HG03342 (cell line): ENCODE data around the gene TMEM127.
A peak's percentile ranks its signal among the peaks of the same experiment; 100 is the strongest.
"Not testable (repeated sequence)": the region's sequence is repeated elsewhere in the genome, so short reads cannot be mapped to it uniquely, and the experiment has no call there.

Experiments used
- ATAC-seq: cut with Tn5 transposase; IDR thresholded peaks from one replicate; pipeline ENCODE4 v1.9.1; 2021; ENCODE audit warnings: mild to moderate bottlenecking, moderate library complexity; ENCODE audit not compliant: unreplicated experiment

Gene TMEM127

GRCh38 chr2:96265840-96266679, at the start of gene TMEM127, which contains the start of gene CIAO1:
TMEM127 (minus strand) TSS chr2:96265997; CDS start chr2:96265381, 616 bp downstream.
CIAO1 (plus strand) TSS chr2:96266225; CDS start chr2:96266351, 126 bp downstream.
- peak; percentile 91 for ATAC-seq

- ATAC-seq, result no peak
Observed at GRCh38 chr2:96315005-96315399, 49.2 kb upstream of the TMEM127 start.

GRCh38 chr2:96308248-96308647, 42.5 kb upstream of the TMEM127 start:
- no peak for ATAC-seq

GRCh38 chr2:96306370-96306769, 40.6 kb upstream of the TMEM127 start:
- ATAC-seq, result no peak

GRCh38 chr2:96305979-96306308, 40.1 kb upstream of the TMEM127 start:
- no peak for ATAC-seq

- peak; percentile 87 for ATAC-seq
Observed at GRCh38 chr2:96305091-96305978, 39.5 kb upstream of the TMEM127 start, which contains the start of gene SNRNP200. SNRNP200 (minus strand) TSS chr2:96305546; CDS start chr2:96305437, 109 bp downstream.

GRCh38 chr2:96304606-96305005, 38.8 kb upstream of the TMEM127 start:
- no peak for ATAC-seq

- no peak for ATAC-seq
Observed at GRCh38 chr2:96301865-96302264, 36.1 kb upstream of the TMEM127 start.

- no peak for ATAC-seq
Observed at GRCh38 chr2:96296925-96297324, 31.1 kb upstream of the TMEM127 start.

- not testable (repeated sequence) for ATAC-seq
Observed at GRCh38 chr2:96294271-96294670, 28.5 kb upstream of the TMEM127 start.

- ATAC-seq, result no peak
Observed at GRCh38 chr2:96291751-96292150, 26.0 kb upstream of the TMEM127 start.

- ATAC-seq, result no peak
Observed at GRCh38 chr2:96287273-96287856, 21.6 kb upstream of the TMEM127 start.

GRCh38 chr2:96276787-96277499, 11.1 kb upstream of the TMEM127 start:
- no peak for ATAC-seq

GRCh38 chr2:96274355-96275056, 8.7 kb upstream of the TMEM127 start:
- no peak for ATAC-seq

- ATAC-seq, result no peak
Observed at GRCh38 chr2:96273763-96274162, 8.0 kb upstream of the TMEM127 start.

- ATAC-seq, result no peak
Observed at GRCh38 chr2:96271995-96272394, 6.2 kb upstream of the TMEM127 start.

GRCh38 chr2:96267159-96267971, 1.6 kb upstream of the TMEM127 start:
- no peak for ATAC-seq

GRCh38 chr2:96265349-96265839, 403 bp downstream of the TMEM127 start:
- peak; percentile 3 for ATAC-seq
